A549 (cell line): ENCODE data around the gene MARK2. TPM values are rescaled to one million over a fixed set of nuclear protein-coding genes. Genes with fewer than 3 reads are reported as not detected.

Experiments
- ATAC-seq, 2 experiments: fragments of 200-7000 bp in 1 of 2; fragments of >200 bp in 1 of 2; cut with Nextera tagmentation in 1 of 2; cut with Tn5 transposase in 1 of 2; 3 replicates each; pipeline versions ENCODE4 v1.8.0 to v1.9.1; 2018 to 2020; ENCODE audit warnings: mild to moderate bottlenecking in 1 of 2, moderate library complexity in 1 of 2
- CTCF ChIA-PET: fragments of 300-600 bp; sonication (Branson Sonifier 250); formaldehyde crosslinking; extraction: SDS; loops from one replicate; lab custom pipeline; 2021; ENCODE audit warnings: antibody characterized with exemption, inconsistent platforms; lab: Yijun Ruan, JAX
- POLR2A ChIA-PET: fragments of 350-600 bp; formaldehyde crosslinking; extraction: SDS; loops from one replicate; lab custom pipeline; 2021; ENCODE audit warnings: antibody characterized with exemption, inconsistent platforms; lab: Yijun Ruan, JAX
- DNase-seq, 2 experiments: peaks; one replicate each; pipeline versions ENCODE4 v3.0.0 to v3.0.0-alpha.2; 2011 to 2016; ENCODE audit warnings: low read depth in 1 of 2, low spot score in 1 of 2
- FAIRE-seq: peaks from 2 replicates; lab custom pipeline; 2011; peaks lifted over from hg19 to GRCh38; lab: Jason Lieb, UNC
- H3K27ac ChIP-seq, 2 experiments: fragments of >200 bp; sonication (Bioruptor Twin); formaldehyde crosslinking; 3 replicates each; pipeline ENCODE4 v1.5.1; 2016 to 2017
- H3K4me1 ChIP-seq: fragments of >200 bp; sonication (Bioruptor Twin); formaldehyde crosslinking; 3 replicates; pipeline ENCODE4 v1.6.1; 2016
- H3K4me2 ChIP-seq: fragments of >200 bp; sonication (Bioruptor Twin); formaldehyde crosslinking; 3 replicates; pipeline ENCODE4 v1.6.1; 2016
- H3K4me3 ChIP-seq: fragments of >200 bp; sonication (Bioruptor Twin); formaldehyde crosslinking; 3 replicates; pipeline ENCODE4 v1.5.1; 2016
- H3K9me3 ChIP-seq: fragments of >200 bp; sonication (Bioruptor Twin); formaldehyde crosslinking; 3 replicates; pipeline ENCODE4 v1.6.1; 2016
- CBX2 ChIP-seq: fragments of 200-600 bp; sonication (generic); IDR thresholded peaks from 2 replicates; pipeline ENCODE4 v1.6.1; 2016; ENCODE audit warnings: low read depth, mild to moderate bottlenecking, borderline replicate concordance
- CHD2 ChIP-seq: fragments of 150-350 bp; IDR thresholded peaks from 2 replicates; pipeline ENCODE4 v1.6.1; 2014; ENCODE audit warnings: low read length; ENCODE audit not compliant: partially characterized antibody
- CHD4 ChIP-seq: fragments of 200-600 bp; sonication (generic); IDR thresholded peaks from 2 replicates; pipeline ENCODE4 v1.6.1; 2016; ENCODE audit warnings: antibody characterized with exemption, mild to moderate bottlenecking, borderline replicate concordance
- EHF ChIP-seq: fragments of 250-450 bp; sonication (Bioruptor Pico); IDR thresholded peaks from 2 replicates; pipeline ENCODE4 v1.5.0; 2020; ENCODE audit warnings: mild to moderate bottlenecking
- ESRRA ChIP-seq: fragments of 150-350 bp; IDR thresholded peaks from 2 replicates; pipeline ENCODE4 v1.6.1; 2014; ENCODE audit warnings: mild to moderate bottlenecking, low read length, borderline replicate concordance
- FOSL2 ChIP-seq, 2 experiments: fragments of 450-650 bp in 1 of 2; fragments of >200 bp in 1 of 2; sonication (Bioruptor Twin) in 1 of 2; formaldehyde crosslinking; IDR thresholded peaks; 2 replicates each; pipeline versions ENCODE4 v1.5.0 to v1.6.1; 2016 to 2020; ENCODE audit warnings: mild to moderate bottlenecking in 1 of 2, moderate library complexity in 1 of 2
- HOXB13 ChIP-seq: fragments of 250-450 bp; sonication (Bioruptor Pico); IDR thresholded peaks from 2 replicates; pipeline ENCODE4 v1.5.0; 2020; ENCODE audit warnings: low read depth, mild to moderate bottlenecking, moderate library complexity
- MYC ChIP-seq: IDR thresholded peaks from 2 replicates; pipeline ENCODE4 v1.6.1; 2012; ENCODE audit warnings: mild to moderate bottlenecking, inconsistent platforms, low read length, improper control_type of control experiment, borderline replicate concordance
- PHF8 ChIP-seq: fragments of 200-600 bp; sonication (generic); IDR thresholded peaks from 2 replicates; pipeline ENCODE4 v1.6.1; 2016; ENCODE audit warnings: low read depth, mild to moderate bottlenecking, antibody characterized with exemption, moderate library complexity, borderline replicate concordance
- POLR2A ChIP-seq: IDR thresholded peaks from 2 replicates; pipeline ENCODE4 v1.6.1; 2012; ENCODE audit warnings: mild to moderate bottlenecking, low read length
- RAD21 ChIP-seq, 2 experiments: fragments of >200 bp in 1 of 2; sonication (Bioruptor Twin) in 1 of 2; formaldehyde crosslinking in 1 of 2; IDR thresholded peaks in 1 of 2; conservative IDR thresholded peaks in 1 of 2; 2 replicates in 1 of 2; 3 replicates in 1 of 2; pipeline ENCODE4 v1.6.1; 2012 to 2018; ENCODE audit warnings: inconsistent platforms in 1 of 2
- ZNF302 ChIP-seq: fragments of 250-450 bp; sonication (Bioruptor Pico); IDR thresholded peaks from 2 replicates; pipeline ENCODE4 v1.9.0; 2021; ENCODE audit warnings: inconsistent platforms, mild to moderate bottlenecking, moderate library complexity
- WGBS: methylation state at CpG from one replicate; pipeline ENCODE4 v1.1.6; 2017; ENCODE audit errors: missing lambda C conversion rate; 5-methylcytosine and 5-hydroxymethylcytosine counted together
- polyA plus RNA-seq, 4 experiments: library from polyadenylated mRNA; depleted of rRNA in 3 of 4; stranded (reverse); fragments of >200 nt; fragmentation: RNase III in 1 of 4; extraction: RNeasy Plus Mini Kit Qiagen cat#74134 plus additional on column Dnase treatment in 1 of 4; gene quantifications; 2 replicates in 3 of 4; 3 replicates in 1 of 4; pipeline ENCODE4 v1.2.3, GENCODE V29; 2011 to 2017
- TF ChIP-seq, protein P1 (sequence below): fragments of >200 bp; sonication (Bioruptor Twin); formaldehyde crosslinking; IDR thresholded peaks from 3 replicates; pipeline ENCODE4 v1.5.1; 2016
- TF ChIP-seq, protein P2 (sequence below): fragments of 450-650 bp; IDR thresholded peaks from 2 replicates; pipeline ENCODE4 v1.6.1; 2014; ENCODE audit warnings: antibody characterized with exemption
- TF ChIP-seq, protein P3 (sequence below): fragments of >200 bp; sonication (Bioruptor Twin); formaldehyde crosslinking; IDR thresholded peaks from 2 replicates; pipeline ENCODE4 v1.6.1; 2016

Gene MARK2
- polyA plus RNA-seq, 2 of the 4 experiments (the other 2 are of a cell fraction) = 20.2 to 28.4 TPM

DNA sequence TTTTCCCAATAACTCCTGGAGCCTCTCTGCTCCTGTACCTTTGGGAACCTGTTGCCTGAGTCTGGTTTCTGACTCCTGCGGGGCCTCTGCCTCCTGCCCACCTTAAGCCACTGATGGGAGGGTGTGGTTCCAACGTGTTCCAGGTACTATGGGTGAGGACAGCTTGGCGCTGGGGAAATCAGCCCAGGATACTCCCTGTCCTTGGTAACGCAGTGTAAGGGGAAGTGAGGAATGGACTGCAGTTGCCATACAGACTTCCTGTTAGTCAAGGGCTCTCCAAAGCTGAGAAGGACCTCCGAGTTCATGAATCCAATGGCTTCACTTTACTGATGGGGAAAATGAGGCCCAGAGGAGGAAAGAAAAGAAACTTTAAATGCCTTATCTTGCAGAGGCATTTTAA is 1.2 kb upstream of the MARK2 start (continued):
- TF ChIP-seq, protein P1, sequence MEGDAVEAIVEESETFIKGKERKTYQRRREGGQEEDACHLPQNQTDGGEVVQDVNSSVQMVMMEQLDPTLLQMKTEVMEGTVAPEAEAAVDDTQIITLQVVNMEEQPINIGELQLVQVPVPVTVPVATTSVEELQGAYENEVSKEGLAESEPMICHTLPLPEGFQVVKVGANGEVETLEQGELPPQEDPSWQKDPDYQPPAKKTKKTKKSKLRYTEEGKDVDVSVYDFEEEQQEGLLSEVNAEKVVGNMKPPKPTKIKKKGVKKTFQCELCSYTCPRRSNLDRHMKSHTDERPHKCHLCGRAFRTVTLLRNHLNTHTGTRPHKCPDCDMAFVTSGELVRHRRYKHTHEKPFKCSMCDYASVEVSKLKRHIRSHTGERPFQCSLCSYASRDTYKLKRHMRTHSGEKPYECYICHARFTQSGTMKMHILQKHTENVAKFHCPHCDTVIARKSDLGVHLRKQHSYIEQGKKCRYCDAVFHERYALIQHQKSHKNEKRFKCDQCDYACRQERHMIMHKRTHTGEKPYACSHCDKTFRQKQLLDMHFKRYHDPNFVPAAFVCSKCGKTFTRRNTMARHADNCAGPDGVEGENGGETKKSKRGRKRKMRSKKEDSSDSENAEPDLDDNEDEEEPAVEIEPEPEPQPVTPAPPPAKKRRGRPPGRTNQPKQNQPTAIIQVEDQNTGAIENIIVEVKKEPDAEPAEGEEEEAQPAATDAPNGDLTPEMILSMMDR = no peak
- TF ChIP-seq POLR2A (no peak), HOXB13 (CRISPR knock-in tag) (no peak)

DNA sequence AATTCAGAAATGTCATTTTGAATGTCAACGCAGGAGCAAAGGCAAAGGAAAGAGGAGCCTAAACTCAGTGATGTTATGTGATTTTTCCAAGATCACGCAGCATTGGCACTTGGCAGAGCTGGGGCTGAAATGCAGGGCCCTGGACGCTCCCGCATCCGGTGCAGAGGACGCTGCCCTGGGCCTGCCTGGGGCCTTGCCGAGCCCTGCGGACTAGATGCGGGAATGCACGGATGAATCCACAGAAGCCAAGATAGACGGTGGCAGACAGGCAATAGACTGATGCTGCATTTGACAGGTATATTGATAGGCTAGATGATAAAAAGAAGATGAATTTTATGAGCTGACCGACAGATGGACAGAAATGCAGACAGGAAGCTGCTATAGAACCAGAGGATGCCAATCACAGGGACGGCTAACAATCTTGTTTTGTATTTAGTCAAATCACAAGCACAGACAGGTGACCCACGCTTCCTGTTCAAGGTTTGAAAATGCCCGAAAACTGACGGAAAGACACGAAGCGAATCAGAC is 696 bp upstream of the MARK2 start:
- H3K27ac ChIP-seq = peak overlapping the region; percentile 56 to 76
- FAIRE-seq (no peak), ATAC-seq (no peak; a peak in 2 of 6 replicates), DNase-seq (no peak)
- TF ChIP-seq, protein P2, sequence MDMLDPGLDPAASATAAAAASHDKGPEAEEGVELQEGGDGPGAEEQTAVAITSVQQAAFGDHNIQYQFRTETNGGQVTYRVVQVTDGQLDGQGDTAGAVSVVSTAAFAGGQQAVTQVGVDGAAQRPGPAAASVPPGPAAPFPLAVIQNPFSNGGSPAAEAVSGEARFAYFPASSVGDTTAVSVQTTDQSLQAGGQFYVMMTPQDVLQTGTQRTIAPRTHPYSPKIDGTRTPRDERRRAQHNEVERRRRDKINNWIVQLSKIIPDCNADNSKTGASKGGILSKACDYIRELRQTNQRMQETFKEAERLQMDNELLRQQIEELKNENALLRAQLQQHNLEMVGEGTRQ = peak; percentile 37; the same call in 1 of the 2 replicates
- TF ChIP-seq CHD4 = no peak
- TF ChIP-seq FOSL2 (IDR thresholded peaks at IDR 0.05) = no peak
- TF ChIP-seq FOSL2 (CRISPR knock-in tag; IDR thresholded peaks at IDR 0.05) = no peak
- TF ChIP-seq ZNF302 (CRISPR knock-in tag) = no peak
- TF ChIP-seq ESRRA = no peak
- peak overlapping the region; percentile 20; the same call in 1 of the 3 replicates for H3K4me3 ChIP-seq
- H3K4me2 ChIP-seq = peak overlapping the region; percentile 63
- 54% methylated on average over 18 of the region's 18 CpGs for whole genome bisulfite sequencing
- CTCF ChIA-PET = interaction anchor here (0.7 to 7.5 kb wide), 45 partner anchors 11 to 437 kb away, joined by 3 to 236 read pairs (median 6); partner anchors contain the start of genes COX8A, RCOR2 and ZFTA
- peaks cover 32% of the 10 kb centered on the region for H3K4me1 ChIP-seq
- H3K9me3 ChIP-seq = no peaks in the 10 kb centered on the region
- POLR2A ChIA-PET = interaction anchor here (0.6 to 1.5 kb wide), 19 partner anchors 8 to 108 kb away, joined by 3 to 13 read pairs (median 4); partner anchors contain the start of genes NAA40 and RCOR2

DNA sequence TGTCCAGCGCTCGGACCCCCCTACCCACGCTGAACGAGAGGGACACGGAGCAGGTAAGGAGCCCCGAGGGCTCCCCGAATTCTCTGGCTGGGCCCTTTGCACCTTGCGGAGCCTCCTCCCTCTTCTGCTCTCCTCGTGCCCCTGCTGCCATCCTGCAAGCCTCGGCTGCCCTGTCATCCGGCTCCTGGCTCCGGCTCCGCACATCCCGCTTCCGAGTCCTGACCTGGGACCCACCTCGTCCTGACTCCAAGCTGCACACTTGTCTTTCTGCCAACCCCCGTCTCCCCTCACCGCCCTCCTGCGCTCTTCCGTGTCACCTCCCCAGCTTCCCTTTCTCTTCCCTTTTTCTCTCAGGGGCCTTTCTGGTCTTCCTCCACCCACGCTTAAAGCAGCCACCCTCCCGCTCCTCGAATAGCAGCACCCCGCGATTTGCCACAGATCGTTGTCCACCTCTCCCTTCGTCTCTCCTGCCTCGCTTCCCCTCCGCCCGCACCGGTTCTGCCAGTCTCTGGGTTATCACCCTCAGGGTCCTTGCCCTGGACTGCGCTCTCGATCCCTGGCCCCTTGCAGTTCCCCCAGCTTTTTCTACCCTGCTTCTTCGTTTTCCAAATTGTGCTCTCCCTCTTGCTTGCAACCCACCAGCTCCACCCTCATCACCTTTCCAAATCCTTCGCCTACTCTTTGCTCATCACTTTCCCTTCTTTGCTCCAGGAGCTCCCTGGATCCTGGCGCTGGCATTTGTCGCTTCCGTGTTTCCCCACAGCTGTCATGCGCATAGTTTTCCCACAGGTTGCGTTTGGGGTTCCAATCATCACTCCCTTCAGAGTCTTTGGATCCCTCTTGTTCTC is 822 bp downstream of the MARK2 start:
- ATAC-seq (peak in 1 of 2 experiments; percentile 11; a peak in 1 of 6 replicates), FAIRE-seq (no peak), DNase-seq (no peak)
- TF ChIP-seq PHF8 (peak; percentile 35; the same call in 1 of the 2 replicates), MYC (no peak), CBX2 (no peak), CHD2 (no peak), EHF (no peak), RAD21 (conservative IDR thresholded peaks at IDR 0.05 in 1 of 2, IDR thresholded peaks at IDR 0.05 in 1 of 2) (no peak)
- TF ChIP-seq, protein P2 = no peak
- TF ChIP-seq, protein P3, sequence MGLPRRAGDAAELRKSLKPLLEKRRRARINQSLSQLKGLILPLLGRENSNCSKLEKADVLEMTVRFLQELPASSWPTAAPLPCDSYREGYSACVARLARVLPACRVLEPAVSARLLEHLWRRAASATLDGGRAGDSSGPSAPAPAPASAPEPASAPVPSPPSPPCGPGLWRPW = no peak
- WGBS = 3% methylated on average over 40 of the region's 40 CpGs
- ChIA-PET POLR2A (interaction anchor here (1.1 to 1.5 kb wide), 3 partner anchors 8 to 77 kb away, joined by 4 to 13 read pairs (median 8); partner anchors contain the start of gene RCOR2), CTCF (interaction anchor here (0.9 to 7.5 kb wide), 11 partner anchors 9 to 109 kb away, joined by 3 to 236 read pairs (median 36); partner anchors contain the start of genes RCOR2 and ZFTA)
- H3K4me2 ChIP-seq = peak overlapping the region; percentile 96
- no peaks in the 10 kb centered on the region for H3K9me3 ChIP-seq
- H3K4me3 ChIP-seq = peak overlapping the region; percentile 75
- H3K4me1 ChIP-seq = peaks cover 45% of the 10 kb centered on the region
- H3K27ac ChIP-seq = peak overlapping the region; percentile 95 to 97
